SK-N-SH treated with all-trans-retinoic acid at 6 μM for 48 hours (cell line): ENCODE data around the gene SCAPER.

ENCODE experiments used
- ATAC-seq: fragments of 200-7000 bp; cut with Tn5 transposase; 3 replicates; pipeline ENCODE4 v1.9.1; 2020; ENCODE audit warnings: mild to moderate bottlenecking, moderate library complexity
- ARNTL ChIP-seq: fragments of 450-650 bp; formaldehyde crosslinking; IDR thresholded peaks from 2 replicates; pipeline ENCODE4 v1.5.0; 2020; ENCODE audit warnings: low read depth, mild to moderate bottlenecking, moderate library complexity, borderline replicate concordance
- BACH2 ChIP-seq: fragments of 250-450 bp; sonication (Bioruptor Pico); IDR thresholded peaks from 2 replicates; pipeline ENCODE4 v1.9.0; 2021; ENCODE audit warnings: mild to moderate bottlenecking, borderline replicate concordance
- CSDC2 ChIP-seq: fragments of 250-450 bp; sonication (Bioruptor Pico); IDR thresholded peaks from 2 replicates; pipeline ENCODE4 v1.5.0; 2020; ENCODE audit warnings: mild to moderate bottlenecking, moderate library complexity
- ESRRG ChIP-seq: fragments of 250-450 bp; sonication (Bioruptor Pico); IDR thresholded peaks from 2 replicates; pipeline ENCODE4 v1.6.1; 2021; ENCODE audit warnings: mild to moderate bottlenecking
- GLIS3 ChIP-seq: fragments of 250-450 bp; sonication (Bioruptor Pico); IDR thresholded peaks from 2 replicates; pipeline ENCODE4 v1.5.0; 2020; ENCODE audit warnings: mild to moderate bottlenecking, moderate library complexity
- ISL1 ChIP-seq: fragments of 250-450 bp; sonication (Bioruptor Pico); IDR thresholded peaks from 2 replicates; pipeline ENCODE4 v2.1.2; 2022; ENCODE audit warnings: mild to moderate bottlenecking, moderate library complexity
- OSR1 ChIP-seq: fragments of 250-450 bp; sonication (Bioruptor Pico); IDR thresholded peaks from 2 replicates; pipeline ENCODE4 v1.8.0; 2022; ENCODE audit warnings: moderate library complexity, mild to moderate bottlenecking, inconsistent platforms
- PPARA ChIP-seq: fragments of 250-450 bp; sonication (Bioruptor Pico); IDR thresholded peaks from 2 replicates; pipeline ENCODE4 v1.5.0; 2020; ENCODE audit warnings: mild to moderate bottlenecking, borderline replicate concordance
- SNAI2 ChIP-seq: fragments of 250-450 bp; sonication (Bioruptor Pico); IDR thresholded peaks from 2 replicates; pipeline ENCODE4 v1.5.0; 2020; ENCODE audit warnings: mild to moderate bottlenecking, moderate library complexity
- TCF4 ChIP-seq: fragments of 250-450 bp; sonication (Bioruptor Pico); IDR thresholded peaks from 2 replicates; pipeline ENCODE4 v1.8.0; 2021; ENCODE audit warnings: mild to moderate bottlenecking, moderate library complexity, borderline replicate concordance
- TOX ChIP-seq: fragments of 250-450 bp; sonication (Bioruptor Pico); IDR thresholded peaks from 2 replicates; pipeline ENCODE4 v1.8.0; 2021; ENCODE audit warnings: mild to moderate bottlenecking, moderate library complexity, borderline replicate concordance
- ZFP3 ChIP-seq: fragments of 250-450 bp; sonication (Bioruptor Pico); IDR thresholded peaks from 2 replicates; pipeline ENCODE4 v1.5.0; 2020; ENCODE audit warnings: mild to moderate bottlenecking, moderate library complexity
- ZFP30 ChIP-seq: fragments of 450-650 bp; formaldehyde crosslinking; IDR thresholded peaks from 2 replicates; pipeline ENCODE4 v1.5.0; 2022; ENCODE audit warnings: mild to moderate bottlenecking, moderate library complexity
- ZNF565 ChIP-seq: fragments of 450-650 bp; formaldehyde crosslinking; conservative IDR thresholded peaks from 2 replicates; pipeline ENCODE4 v1.5.0; 2020; ENCODE audit warnings: low read depth, mild to moderate bottlenecking, moderate library complexity
- TF ChIP-seq, protein P1 (sequence below): fragments of 250-450 bp; sonication (Bioruptor Pico); IDR thresholded peaks from 2 replicates; pipeline ENCODE4 v1.8.0; 2020; ENCODE audit warnings: mild to moderate bottlenecking, moderate library complexity, borderline replicate concordance
- TF ChIP-seq, protein P2 (sequence below): fragments of 250-450 bp; sonication (Bioruptor Pico); IDR thresholded peaks from 2 replicates; pipeline ENCODE4 v1.8.0; 2021; ENCODE audit warnings: low read depth, mild to moderate bottlenecking, moderate library complexity, borderline replicate concordance
- TF ChIP-seq, protein P3 (sequence below): fragments of 250-450 bp; sonication (Bioruptor Pico); IDR thresholded peaks from 2 replicates; pipeline ENCODE4 v1.5.0; 2020; ENCODE audit warnings: mild to moderate bottlenecking, moderate library complexity
- TF ChIP-seq, protein P4 (sequence below): fragments of 250-450 bp; sonication (Bioruptor Pico); IDR thresholded peaks from 2 replicates; pipeline ENCODE4 v1.5.1; 2020; ENCODE audit warnings: low read depth, mild to moderate bottlenecking, moderate library complexity

SCAPER gene

DNA sequence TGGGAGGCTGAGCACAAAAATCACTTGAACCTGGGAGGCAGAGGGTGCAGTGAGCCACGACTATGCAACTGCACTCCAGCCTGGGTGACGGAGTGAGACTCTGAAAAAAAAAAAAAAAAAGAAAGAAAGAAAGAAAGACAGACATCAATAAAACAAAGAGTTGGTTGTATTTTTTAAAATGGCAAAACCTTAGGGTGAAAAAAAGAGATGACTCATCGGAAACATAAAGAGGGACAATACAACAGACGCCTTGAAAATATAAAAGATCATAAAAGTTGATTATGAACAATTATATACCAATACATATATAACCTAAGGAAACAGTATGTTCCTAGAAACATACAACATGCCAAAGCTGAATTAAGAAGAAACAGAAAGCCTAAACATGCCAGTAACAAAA lies 92.8 kb downstream of the SCAPER start:
- no peak for ATAC-seq
- no peak for TF ChIP-seq PPARA

DNA sequence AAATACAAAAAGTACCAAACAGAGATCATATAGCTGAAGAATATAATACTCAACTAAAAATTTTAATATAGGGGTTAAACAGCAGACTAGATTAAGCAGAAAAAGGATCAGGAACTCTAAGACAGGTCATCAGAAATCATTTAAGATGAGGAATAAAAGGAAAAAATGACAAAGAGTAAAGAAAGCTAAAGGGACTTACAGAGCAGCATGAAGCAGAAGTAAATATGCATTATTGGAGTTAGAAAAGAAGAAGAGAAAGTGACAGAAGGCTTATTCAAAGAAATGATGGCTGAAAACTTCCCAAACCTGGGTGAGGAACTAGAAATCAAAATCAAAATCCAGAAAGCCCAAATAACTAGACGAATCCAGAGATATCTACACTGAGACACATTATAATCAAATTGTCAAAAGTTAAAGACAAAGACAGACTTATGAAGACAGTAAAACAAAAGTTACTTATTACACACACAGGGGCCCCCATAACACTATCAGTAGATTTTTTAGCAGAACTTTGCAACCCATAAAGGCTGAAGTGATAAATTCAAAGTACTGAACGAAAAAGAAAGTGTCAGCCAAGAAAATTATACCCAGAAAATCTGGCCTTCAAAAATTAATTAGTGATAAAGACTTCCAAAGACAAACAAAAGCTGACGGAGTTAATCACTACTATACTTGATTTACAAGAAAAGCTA lies 95.6 kb downstream of the SCAPER start:
- TF ChIP-seq ZNF565 (CRISPR knock-in tag) (no peak), ARNTL (CRISPR knock-in tag) (no peak), OSR1 (no peak), ESRRG (CRISPR knock-in tag) (no peak), ZFP3 (CRISPR knock-in tag) (no peak), BACH2 (no peak), PPARA (no peak), SNAI2 (CRISPR knock-in tag) (no peak)
- TF ChIP-seq, protein P1, sequence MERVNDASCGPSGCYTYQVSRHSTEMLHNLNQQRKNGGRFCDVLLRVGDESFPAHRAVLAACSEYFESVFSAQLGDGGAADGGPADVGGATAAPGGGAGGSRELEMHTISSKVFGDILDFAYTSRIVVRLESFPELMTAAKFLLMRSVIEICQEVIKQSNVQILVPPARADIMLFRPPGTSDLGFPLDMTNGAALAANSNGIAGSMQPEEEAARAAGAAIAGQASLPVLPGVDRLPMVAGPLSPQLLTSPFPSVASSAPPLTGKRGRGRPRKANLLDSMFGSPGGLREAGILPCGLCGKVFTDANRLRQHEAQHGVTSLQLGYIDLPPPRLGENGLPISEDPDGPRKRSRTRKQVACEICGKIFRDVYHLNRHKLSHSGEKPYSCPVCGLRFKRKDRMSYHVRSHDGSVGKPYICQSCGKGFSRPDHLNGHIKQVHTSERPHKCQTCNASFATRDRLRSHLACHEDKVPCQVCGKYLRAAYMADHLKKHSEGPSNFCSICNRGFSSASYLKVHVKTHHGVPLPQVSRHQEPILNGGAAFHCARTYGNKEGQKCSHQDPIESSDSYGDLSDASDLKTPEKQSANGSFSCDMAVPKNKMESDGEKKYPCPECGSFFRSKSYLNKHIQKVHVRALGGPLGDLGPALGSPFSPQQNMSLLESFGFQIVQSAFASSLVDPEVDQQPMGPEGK, result no peak
- TF ChIP-seq, protein P2, sequence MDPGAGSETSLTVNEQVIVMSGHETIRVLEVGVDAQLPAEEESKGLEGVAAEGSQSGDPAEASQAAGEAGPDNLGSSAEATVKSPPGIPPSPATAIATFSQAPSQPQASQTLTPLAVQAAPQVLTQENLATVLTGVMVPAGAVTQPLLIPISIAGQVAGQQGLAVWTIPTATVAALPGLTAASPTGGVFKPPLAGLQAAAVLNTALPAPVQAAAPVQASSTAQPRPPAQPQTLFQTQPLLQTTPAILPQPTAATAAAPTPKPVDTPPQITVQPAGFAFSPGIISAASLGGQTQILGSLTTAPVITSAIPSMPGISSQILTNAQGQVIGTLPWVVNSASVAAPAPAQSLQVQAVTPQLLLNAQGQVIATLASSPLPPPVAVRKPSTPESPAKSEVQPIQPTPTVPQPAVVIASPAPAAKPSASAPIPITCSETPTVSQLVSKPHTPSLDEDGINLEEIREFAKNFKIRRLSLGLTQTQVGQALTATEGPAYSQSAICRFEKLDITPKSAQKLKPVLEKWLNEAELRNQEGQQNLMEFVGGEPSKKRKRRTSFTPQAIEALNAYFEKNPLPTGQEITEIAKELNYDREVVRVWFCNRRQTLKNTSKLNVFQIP (CRISPR knock-in tag), result no peak
- ATAC-seq, result no peak

DNA sequence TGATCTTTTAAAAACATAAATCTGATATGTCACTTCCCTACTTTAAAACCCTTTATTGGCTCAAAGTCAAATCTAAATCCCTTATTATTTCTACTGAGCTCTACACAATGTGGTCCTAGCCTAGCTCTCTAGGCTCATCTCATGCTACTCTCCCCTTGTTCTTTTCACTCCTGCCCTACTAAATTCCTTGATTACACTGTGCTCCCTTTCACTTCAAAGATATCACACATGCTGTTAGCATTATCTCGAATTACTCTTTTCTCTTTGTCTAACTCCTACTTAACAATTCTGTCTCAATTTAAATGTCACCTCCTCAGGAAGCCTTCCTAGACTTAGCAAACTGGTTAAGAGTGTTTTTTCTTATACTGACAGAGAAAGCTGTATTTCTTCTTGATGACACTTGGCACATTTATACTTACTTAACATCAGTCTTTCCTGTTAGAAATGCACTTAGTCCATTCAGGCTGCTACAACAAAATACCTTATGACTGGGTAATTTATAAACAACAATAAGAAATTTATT lies 102.0 kb downstream of the SCAPER start:
- no peak for ATAC-seq

DNA sequence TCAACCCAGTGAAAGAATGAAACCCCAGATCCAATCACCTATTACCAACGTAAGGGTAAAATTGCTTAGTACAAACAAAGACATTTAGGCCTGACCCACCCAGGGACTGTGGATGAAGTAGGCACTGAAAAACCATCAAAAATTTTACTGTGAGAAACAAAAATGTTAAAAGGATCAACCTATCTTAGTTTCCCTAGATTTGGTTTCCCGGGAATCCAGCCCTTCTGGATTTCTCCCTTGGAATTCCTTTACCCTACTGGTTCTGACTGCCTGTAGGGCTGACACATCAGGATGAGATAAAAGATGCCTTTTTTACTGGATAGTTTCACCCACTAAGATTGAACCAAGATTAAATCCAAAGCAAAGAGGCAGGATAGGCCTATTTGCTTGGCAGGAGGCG lies 102.7 kb downstream of the SCAPER start:
- TF ChIP-seq TOX (CRISPR knock-in tag) (no peak), BACH2 (no peak), ISL1 (CRISPR knock-in tag) (no peak), ESRRG (CRISPR knock-in tag) (no peak), OSR1 (no peak), GLIS3 (CRISPR knock-in tag) (no peak), ARNTL (CRISPR knock-in tag) (no peak), CSDC2 (CRISPR knock-in tag) (no peak)
- TF ChIP-seq, protein P3, sequence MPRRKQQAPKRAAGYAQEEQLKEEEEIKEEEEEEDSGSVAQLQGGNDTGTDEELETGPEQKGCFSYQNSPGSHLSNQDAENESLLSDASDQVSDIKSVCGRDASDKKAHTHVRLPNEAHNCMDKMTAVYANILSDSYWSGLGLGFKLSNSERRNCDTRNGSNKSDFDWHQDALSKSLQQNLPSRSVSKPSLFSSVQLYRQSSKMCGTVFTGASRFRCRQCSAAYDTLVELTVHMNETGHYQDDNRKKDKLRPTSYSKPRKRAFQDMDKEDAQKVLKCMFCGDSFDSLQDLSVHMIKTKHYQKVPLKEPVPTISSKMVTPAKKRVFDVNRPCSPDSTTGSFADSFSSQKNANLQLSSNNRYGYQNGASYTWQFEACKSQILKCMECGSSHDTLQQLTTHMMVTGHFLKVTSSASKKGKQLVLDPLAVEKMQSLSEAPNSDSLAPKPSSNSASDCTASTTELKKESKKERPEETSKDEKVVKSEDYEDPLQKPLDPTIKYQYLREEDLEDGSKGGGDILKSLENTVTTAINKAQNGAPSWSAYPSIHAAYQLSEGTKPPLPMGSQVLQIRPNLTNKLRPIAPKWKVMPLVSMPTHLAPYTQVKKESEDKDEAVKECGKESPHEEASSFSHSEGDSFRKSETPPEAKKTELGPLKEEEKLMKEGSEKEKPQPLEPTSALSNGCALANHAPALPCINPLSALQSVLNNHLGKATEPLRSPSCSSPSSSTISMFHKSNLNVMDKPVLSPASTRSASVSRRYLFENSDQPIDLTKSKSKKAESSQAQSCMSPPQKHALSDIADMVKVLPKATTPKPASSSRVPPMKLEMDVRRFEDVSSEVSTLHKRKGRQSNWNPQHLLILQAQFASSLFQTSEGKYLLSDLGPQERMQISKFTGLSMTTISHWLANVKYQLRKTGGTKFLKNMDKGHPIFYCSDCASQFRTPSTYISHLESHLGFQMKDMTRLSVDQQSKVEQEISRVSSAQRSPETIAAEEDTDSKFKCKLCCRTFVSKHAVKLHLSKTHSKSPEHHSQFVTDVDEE, result no peak
- TF ChIP-seq, protein P2 (CRISPR knock-in tag), result no peak
- ATAC-seq, result no peak

More for the DNA sequence above, 102.0 kb downstream of the SCAPER start:
- no peak for TF ChIP-seq PPARA
- TF ChIP-seq TOX (CRISPR knock-in tag), result no peak
- TF ChIP-seq, protein P4, sequence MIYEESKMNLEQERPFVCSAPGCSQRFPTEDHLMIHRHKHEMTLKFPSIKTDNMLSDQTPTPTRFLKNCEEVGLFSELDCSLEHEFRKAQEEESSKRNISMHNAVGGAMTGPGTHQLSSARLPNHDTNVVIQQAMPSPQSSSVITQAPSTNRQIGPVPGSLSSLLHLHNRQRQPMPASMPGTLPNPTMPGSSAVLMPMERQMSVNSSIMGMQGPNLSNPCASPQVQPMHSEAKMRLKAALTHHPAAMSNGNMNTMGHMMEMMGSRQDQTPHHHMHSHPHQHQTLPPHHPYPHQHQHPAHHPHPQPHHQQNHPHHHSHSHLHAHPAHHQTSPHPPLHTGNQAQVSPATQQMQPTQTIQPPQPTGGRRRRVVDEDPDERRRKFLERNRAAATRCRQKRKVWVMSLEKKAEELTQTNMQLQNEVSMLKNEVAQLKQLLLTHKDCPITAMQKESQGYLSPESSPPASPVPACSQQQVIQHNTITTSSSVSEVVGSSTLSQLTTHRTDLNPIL (CRISPR knock-in tag), result no peak
- no peak for TF ChIP-seq TCF4 (CRISPR knock-in tag)
- TF ChIP-seq ZFP3 (CRISPR knock-in tag), result peak; percentile 94
- TF ChIP-seq ZFP30, result no peak
